B cell (primary cell): ENCODE results near the gene ABHD14A.

Source experiments
- CTCF ChIP-seq: fragments of 200-600 bp; IDR thresholded peaks from one replicate; pipeline ENCODE4 v1.8.0; 2022; ENCODE audit warnings: antibody characterized with exemption, mild to moderate bottlenecking
- EZH2 ChIP-seq: IDR thresholded peaks from 2 replicates; pipeline ENCODE4 v1.6.1; 2012; ENCODE audit warnings: borderline replicate concordance, low read depth, mild to moderate bottlenecking, moderate library complexity, low read length; ENCODE audit not compliant: insufficient read depth, poor library complexity, severe bottlenecking

GRCh38 chr3:51945031-51945840 lies 29.6 kb upstream of the ABHD14A start:
- TF ChIP-seq CTCF = no peak
- TF ChIP-seq EZH2 = no peak
